ENCODE results near the gene OARD1.

- TF ChIP-seq CTCF (IDR thresholded peaks at IDR 0.05) (no peak), POLR2A (IDR thresholded peaks at IDR 0.05) (no peak)
Observed at GRCh38 chr6:41032830-41033229, 39.3 kb downstream of the OARD1 start.

Measured in heart left ventricle (tissue), 13 donors.